Left lung (tissue), 10 donors: ENCODE results near the gene GAS6. TPM values are rescaled to one million over a fixed set of nuclear protein-coding genes. Genes with fewer than 3 reads are reported as not detected.
A peak's percentile ranks its signal among the peaks of the same experiment; 100 is the strongest.

ENCODE experiments used
- ATAC-seq: fragments of 200-7000 bp; cut with Tn5 transposase; one replicate; pipeline ENCODE4 v1.9.1; 2020; ENCODE audit warnings: moderate library complexity
- DNase-seq, 4 donors: peaks; one replicate each; pipeline ENCODE4 v3.0.0-alpha.2; 2013 to 2020
- H3K27ac ChIP-seq, 2 donors: fragments of 200-600 bp; sonication (generic) in 1 of 2; one replicate each; pipeline versions ENCODE4 v1.5.0 to v1.8.0; 2020 to 2021
- H3K27me3 ChIP-seq, 2 donors: fragments of 200-600 bp; sonication (generic) in 1 of 2; one replicate each; pipeline versions ENCODE4 v1.5.0 to v1.8.0; 2020 to 2021
- H3K36me3 ChIP-seq, 2 donors: fragments of 200-600 bp; sonication (generic) in 1 of 2; one replicate each; pipeline versions ENCODE4 v1.5.0 to v1.8.0; 2020 to 2021
- H3K4me1 ChIP-seq, 2 donors: fragments of 200-600 bp; one replicate each; pipeline ENCODE4 v1.8.0; 2021
- H3K4me3 ChIP-seq, 2 donors: fragments of 200-600 bp; sonication (generic) in 1 of 2; one replicate each; pipeline versions ENCODE4 v1.5.0 to v1.8.0; 2020 to 2021; ENCODE audit warnings: mild to moderate bottlenecking in 1 of 2
- H3K9me3 ChIP-seq, 2 donors: fragments of 200-600 bp; sonication (generic) in 1 of 2; one replicate each; pipeline versions ENCODE4 v1.5.0 to v1.8.0; 2020 to 2021
- CTCF ChIP-seq, 2 donors: fragments of 200-600 bp; sonication (generic) in 1 of 2; IDR thresholded peaks; one replicate each; pipeline versions ENCODE4 v1.5.0 to v1.8.0; 2021; ENCODE audit warnings: antibody characterized with exemption in 2 of 2
- intact Hi-C, 2 donors: fragments of 100-400 bp; cut with DNase I; formaldehyde crosslinking; loops; one replicate each; pipeline versions ENCODE4 v1.11.2 to v1.14.2; 2022
- polyA plus RNA-seq, 6 donors: library from polyadenylated mRNA; unstranded; fragments of 120-200 nt; gene quantifications; one replicate each; pipeline ENCODE4 v1.2.1, GENCODE V29; 2013; ENCODE audit not compliant: insufficient read length in 6 of 6
- total RNA-seq, 2 donors: library from RNA; stranded (reverse); fragmentation: NEBNext Ultra II Directional; extraction: Animal tissue kit (Norgen Biotek cat#: 25700); gene quantifications; one replicate each; pipeline ENCODE4 v1.2.1, GENCODE V29; 2021
- donor health status: DM: no; HTN: yes; CAD: no.
- donor health status: DM: no; HTN: no; CAD: no.

The GAS6 gene
- total and polyA plus RNA-seq, 8 donors, result 24.8 to 169 (median 33.5) TPM

- H3K4me3 ChIP-seq, result no peak overlapping the region
- H3K27ac ChIP-seq, result no peak overlapping the region
- ATAC-seq, result no peak
- TF ChIP-seq CTCF (IDR thresholded peaks at IDR 0.05), result no peak
- no peaks in the 10 kb centered on the region for H3K4me1 ChIP-seq
- intact Hi-C loops, result no loop called here
- no peaks in the 10 kb centered on the region for H3K27me3 ChIP-seq
- H3K9me3 ChIP-seq, result no peaks in the 10 kb centered on the region
- H3K36me3 ChIP-seq, result no peaks in the 10 kb centered on the region
- DNase-seq, result no peak
Measured at GRCh38 chr13:113789167-113789566, 74.7 kb downstream of the GAS6 start.

GRCh38 chr13:113788413-113789135, 75.3 kb downstream of the GAS6 start:
- Histone ChIP-seq H3K27me3 (no peaks in the 10 kb centered on the region), H3K27ac (no peak overlapping the region), H3K4me1 (no peaks in the 10 kb centered on the region), H3K9me3 (no peaks in the 10 kb centered on the region), H3K36me3 (no peaks in the 10 kb centered on the region), H3K4me3 (no peak overlapping the region)
- DNase-seq (peak in 1 of 4 donors; percentile 28), ATAC-seq (no peak)
- intact Hi-C loops, result no loop called here
- no peak for TF ChIP-seq CTCF (IDR thresholded peaks at IDR 0.05)

GRCh38 chr13:113787694-113788093, 76.2 kb downstream of the GAS6 start:
- Histone ChIP-seq H3K9me3 (no peaks in the 10 kb centered on the region), H3K36me3 (no peaks in the 10 kb centered on the region), H3K27me3 (no peaks in the 10 kb centered on the region), H3K4me3 (no peak overlapping the region), H3K4me1 (no peaks in the 10 kb centered on the region), H3K27ac (no peak overlapping the region)
- ATAC-seq, result no peak
- no peak for TF ChIP-seq CTCF (IDR thresholded peaks at IDR 0.05)
- DNase-seq, result no peak
- intact Hi-C loops, result no loop called here

- H3K27me3 ChIP-seq, result no peaks in the 10 kb centered on the region
- intact Hi-C loops, result no loop called here
- DNase-seq (no peak), ATAC-seq (no peak)
- no peak for TF ChIP-seq CTCF (IDR thresholded peaks at IDR 0.05)
- H3K36me3 ChIP-seq, result no peaks in the 10 kb centered on the region
- H3K27ac ChIP-seq, result no peak overlapping the region
- H3K9me3 ChIP-seq, result no peaks in the 10 kb centered on the region
- no peaks in the 10 kb centered on the region for H3K4me1 ChIP-seq
- no peak overlapping the region for H3K4me3 ChIP-seq
Measured at GRCh38 chr13:113786262-113786841, 77.5 kb downstream of the GAS6 start.

- no peak for TF ChIP-seq CTCF (IDR thresholded peaks at IDR 0.05)
- no peak for ATAC-seq
- H3K9me3 ChIP-seq, result no peaks in the 10 kb centered on the region
- DNase-seq, result no peak
- no peaks in the 10 kb centered on the region for H3K36me3 ChIP-seq
- no peak overlapping the region for H3K4me3 ChIP-seq
- H3K27me3 ChIP-seq, result no peaks in the 10 kb centered on the region
- intact Hi-C loops, result no loop called here
- H3K27ac ChIP-seq, result no peak overlapping the region
- no peaks in the 10 kb centered on the region for H3K4me1 ChIP-seq
Measured at GRCh38 chr13:113785051-113786010, 78.5 kb downstream of the GAS6 start.
